GM20431 (cell line): ENCODE data around the gene ZNHIT6.

Source experiments
- in situ Hi-C: fragments of 300-500 bp; cut with MseI, MboI; formaldehyde crosslinking; loops from one replicate; pipeline ENCODE4 v1.15.0; 2020; ENCODE audit warnings: low sequenced_read_pairs; ENCODE audit not compliant: unreplicated experiment

The ZNHIT6 gene

GRCh38 chr1:85602571-85602970 is 105.7 kb downstream of the ZNHIT6 start:
- in situ Hi-C loops = no loop called here

GRCh38 chr1:85601901-85602300 is 106.3 kb downstream of the ZNHIT6 start:
- in situ Hi-C loops = no loop called here

- in situ Hi-C loops = no loop called here
These were observed 108.6 kb downstream of the ZNHIT6 start for GRCh38 chr1:85599681-85600080.
